Measurements from ENCODE around the gene NEUROD1.

The NEUROD1 gene

DNA sequence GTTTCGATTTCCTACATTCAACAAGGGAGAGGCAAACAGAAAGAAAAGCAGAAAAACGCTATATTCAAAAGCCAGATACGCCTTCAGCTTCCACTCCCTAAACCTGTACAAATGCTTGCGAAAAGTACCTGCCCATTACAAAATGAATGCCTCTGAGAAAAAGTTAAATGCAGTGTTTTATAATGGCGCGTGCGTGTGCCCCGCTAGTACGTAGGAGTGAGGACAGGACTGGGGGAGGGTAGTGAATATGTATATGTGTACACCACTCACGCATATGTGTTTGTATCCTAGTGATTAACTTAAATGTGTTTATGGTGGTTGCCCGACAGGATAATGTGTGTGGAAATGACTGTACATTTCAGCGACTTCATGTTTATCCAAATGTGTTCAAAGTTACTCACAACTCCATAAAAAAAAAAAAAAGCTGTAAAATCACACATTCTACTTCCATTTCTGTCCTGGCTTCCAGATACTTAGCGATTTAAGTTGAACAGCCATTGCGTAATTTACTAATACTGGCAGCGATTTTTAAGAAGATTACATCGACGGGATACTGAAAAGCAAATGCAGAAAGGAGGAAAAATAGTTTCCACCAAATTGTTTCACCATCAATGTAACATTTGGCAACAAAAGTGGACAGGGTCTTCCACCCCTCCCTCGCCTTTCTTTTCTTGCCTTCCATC is 1.3 kb downstream of the NEUROD1 start:
- Histone ChIP-seq H3K4me1 (ENCODE audit: control insufficient read depth, insufficient read depth, low read length) (peaks cover 16% of the 10 kb centered on the region), H3K27ac (ENCODE audit: low read length) (no peak overlapping the region), H3K27me3 (ENCODE audit: control insufficient read depth in 1 of 2, insufficient read depth in 2 of 2, low read length in 2 of 2) (peaks cover 49 to 66% of the 10 kb centered on the region in 2 donors), H3K9me3 (ENCODE audit: control insufficient read depth in 2 of 2, low read length in 2 of 2) (peaks cover 0 to 3% of the 10 kb centered on the region in 2 donors), H3K36me3 (ENCODE audit: control insufficient read depth in 2 of 2, insufficient read depth in 2 of 2, low read length in 2 of 2) (no peaks in the 10 kb centered on the region), H3K4me3 (ENCODE audit: low read length in 2 of 2) (no peak overlapping the region), H3K9ac (ENCODE audit: low read length in 2 of 2) (no peak overlapping the region)

DNA sequence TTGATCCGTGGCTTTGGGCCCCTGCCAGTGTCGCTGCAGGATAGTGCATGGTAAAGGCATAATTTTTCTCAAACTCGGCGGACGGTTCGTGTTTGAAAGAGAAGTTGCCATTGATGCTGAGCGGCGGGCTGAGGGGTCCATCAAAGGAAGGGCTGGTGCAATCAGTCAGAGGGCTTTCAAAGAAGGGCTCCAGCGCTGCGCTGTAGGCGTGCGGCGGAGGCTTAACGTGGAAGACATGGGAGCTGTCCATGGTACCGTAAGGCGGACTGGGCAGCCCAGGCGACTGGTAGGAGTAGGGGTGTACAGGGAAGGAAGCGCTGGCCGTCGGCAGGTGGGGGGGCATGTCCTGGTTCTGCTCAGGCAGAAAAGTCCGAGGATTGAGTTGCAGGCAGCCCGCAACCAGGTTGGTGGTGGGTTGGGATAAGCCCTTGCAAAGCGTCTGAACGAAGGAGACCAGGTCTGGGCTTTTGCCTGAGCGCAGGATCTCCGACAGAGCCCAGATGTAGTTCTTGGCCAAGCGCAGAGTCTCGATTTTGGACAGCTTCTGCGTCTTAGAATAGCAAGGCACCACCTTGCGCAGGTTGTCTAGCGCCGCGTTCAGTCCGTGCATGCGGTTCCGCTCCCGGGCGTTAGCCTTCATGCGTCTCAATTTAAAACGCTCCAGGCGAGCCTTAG is 2.3 kb downstream of the NEUROD1 start:
- Histone ChIP-seq H3K4me1 (ENCODE audit: control insufficient read depth, insufficient read depth, low read length) (peaks cover 10% of the 10 kb centered on the region), H3K27ac (ENCODE audit: low read length) (no peak overlapping the region), H3K9ac (ENCODE audit: low read length in 2 of 2) (no peak overlapping the region), H3K27me3 (ENCODE audit: control insufficient read depth in 1 of 2, insufficient read depth in 2 of 2, low read length in 2 of 2) (peaks cover 44 to 59% of the 10 kb centered on the region in 2 donors), H3K4me3 (ENCODE audit: low read length in 2 of 2) (no peak overlapping the region), H3K36me3 (ENCODE audit: control insufficient read depth in 2 of 2, insufficient read depth in 2 of 2, low read length in 2 of 2) (no peaks in the 10 kb centered on the region), H3K9me3 (ENCODE audit: control insufficient read depth in 2 of 2, low read length in 2 of 2) (peaks cover 0 to 3% of the 10 kb centered on the region in 2 donors)

GRCh38 chr2:181675254-181675653 is 5.1 kb downstream of the NEUROD1 start:
- no peak overlapping the region for H3K27ac ChIP-seq (ENCODE audit: low read length)
- peaks cover 19 to 33% of the 10 kb centered on the region in 2 donors for H3K27me3 ChIP-seq (ENCODE audit: control insufficient read depth in 1 of 2, insufficient read depth in 2 of 2, low read length in 2 of 2)
- H3K9ac ChIP-seq (ENCODE audit: low read length in 2 of 2): no peak overlapping the region
- no peaks in the 10 kb centered on the region for H3K4me1 ChIP-seq (ENCODE audit: control insufficient read depth, insufficient read depth, low read length)
- H3K9me3 ChIP-seq (ENCODE audit: control insufficient read depth in 2 of 2, low read length in 2 of 2): no peaks in the 10 kb centered on the region
- H3K4me3 ChIP-seq (ENCODE audit: low read length in 2 of 2): no peak overlapping the region
- no peaks in the 10 kb centered on the region for H3K36me3 ChIP-seq (ENCODE audit: control insufficient read depth in 2 of 2, insufficient read depth in 2 of 2, low read length in 2 of 2)

GRCh38 chr2:181674461-181674860 is 5.9 kb downstream of the NEUROD1 start:
- H3K36me3 ChIP-seq (ENCODE audit: control insufficient read depth in 2 of 2, insufficient read depth in 2 of 2, low read length in 2 of 2): no peaks in the 10 kb centered on the region
- H3K9ac ChIP-seq (ENCODE audit: low read length in 2 of 2): no peak overlapping the region
- H3K4me3 ChIP-seq (ENCODE audit: low read length in 2 of 2): no peak overlapping the region
- H3K27me3 ChIP-seq (ENCODE audit: control insufficient read depth in 1 of 2, insufficient read depth in 2 of 2, low read length in 2 of 2): peaks cover 19 to 25% of the 10 kb centered on the region in 2 donors
- H3K27ac ChIP-seq (ENCODE audit: low read length): no peak overlapping the region
- H3K4me1 ChIP-seq (ENCODE audit: control insufficient read depth, insufficient read depth, low read length): no peaks in the 10 kb centered on the region
- H3K9me3 ChIP-seq (ENCODE audit: control insufficient read depth in 2 of 2, low read length in 2 of 2): no peaks in the 10 kb centered on the region

GRCh38 chr2:181673173-181673572 is 7.1 kb downstream of the NEUROD1 start:
- Histone ChIP-seq H3K36me3 (ENCODE audit: control insufficient read depth in 2 of 2, insufficient read depth in 2 of 2, low read length in 2 of 2) (no peaks in the 10 kb centered on the region), H3K9me3 (ENCODE audit: control insufficient read depth in 2 of 2, low read length in 2 of 2) (no peaks in the 10 kb centered on the region), H3K27ac (ENCODE audit: low read length) (no peak overlapping the region), H3K4me3 (ENCODE audit: low read length in 2 of 2) (no peak overlapping the region), H3K9ac (ENCODE audit: low read length in 2 of 2) (no peak overlapping the region), H3K4me1 (ENCODE audit: control insufficient read depth, insufficient read depth, low read length) (no peaks in the 10 kb centered on the region), H3K27me3 (ENCODE audit: control insufficient read depth in 1 of 2, insufficient read depth in 2 of 2, low read length in 2 of 2) (peaks cover 7 to 12% of the 10 kb centered on the region in 2 donors)

DNA sequence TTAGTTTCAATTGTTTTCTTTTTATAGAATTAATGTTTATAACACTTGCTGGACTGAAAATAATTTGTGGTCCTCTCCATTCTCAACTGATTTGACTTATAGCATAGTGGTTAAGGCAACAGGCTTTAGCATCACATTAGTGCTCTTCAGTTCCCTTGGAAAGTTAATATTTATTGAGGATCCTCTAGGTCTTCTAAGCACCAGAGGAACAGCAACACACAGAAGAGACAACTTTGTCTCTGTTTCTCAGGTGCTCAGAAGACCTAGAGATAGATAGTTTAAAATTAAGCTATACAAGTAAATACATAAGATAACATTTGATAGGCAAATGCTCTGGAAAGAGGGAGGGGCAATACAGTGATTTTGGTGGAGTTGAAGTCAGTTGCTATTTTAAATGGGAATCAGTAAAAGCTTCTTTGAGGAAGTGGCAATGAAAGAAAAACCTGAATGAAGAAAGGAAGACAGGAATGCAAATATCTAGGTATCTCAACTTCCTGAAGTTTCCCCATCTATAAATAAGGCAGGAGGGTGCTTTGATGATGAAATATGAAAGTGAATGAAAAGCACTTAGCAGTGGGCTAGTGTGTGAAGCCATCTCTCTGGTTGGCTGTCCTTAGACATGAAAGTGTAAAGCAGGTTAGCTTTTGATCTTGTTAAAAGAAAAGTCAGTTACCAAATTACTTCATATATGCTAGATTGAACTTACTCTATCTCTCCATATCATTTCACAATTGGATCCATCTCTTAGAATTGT is 7.9 kb downstream of the NEUROD1 start:
- H3K27ac ChIP-seq (ENCODE audit: low read length): no peak overlapping the region
- no peak overlapping the region for H3K4me3 ChIP-seq (ENCODE audit: low read length in 2 of 2)
- no peaks in the 10 kb centered on the region for H3K9me3 ChIP-seq (ENCODE audit: control insufficient read depth in 2 of 2, low read length in 2 of 2)
- H3K9ac ChIP-seq (ENCODE audit: low read length in 2 of 2): no peak overlapping the region
- no peaks in the 10 kb centered on the region for H3K36me3 ChIP-seq (ENCODE audit: control insufficient read depth in 2 of 2, insufficient read depth in 2 of 2, low read length in 2 of 2)
- H3K27me3 ChIP-seq (ENCODE audit: control insufficient read depth in 1 of 2, insufficient read depth in 2 of 2, low read length in 2 of 2): peaks cover under 1 to 4% of the 10 kb centered on the region in 2 donors
- no peaks in the 10 kb centered on the region for H3K4me1 ChIP-seq (ENCODE audit: control insufficient read depth, insufficient read depth, low read length)

DNA sequence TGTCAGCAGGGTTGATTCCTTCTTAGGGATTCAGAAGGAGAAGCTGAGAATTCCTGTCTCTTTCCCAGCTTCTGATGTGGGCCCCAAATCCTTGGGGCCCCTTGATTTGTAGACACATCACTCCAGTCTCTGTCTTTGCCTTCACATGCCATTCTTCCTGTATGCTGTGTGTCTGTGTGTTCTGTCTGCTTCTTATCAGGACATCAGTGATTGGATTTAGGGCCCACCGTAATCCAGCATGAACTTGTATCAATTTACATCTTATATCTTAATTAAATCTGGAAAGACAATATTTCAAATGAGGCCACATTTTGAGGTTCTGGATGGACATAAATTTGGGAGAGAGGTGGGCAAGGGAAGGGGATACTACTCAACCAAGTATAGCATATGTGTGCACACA is 9.7 kb downstream of the NEUROD1 start:
- H3K4me1 ChIP-seq (ENCODE audit: control insufficient read depth, insufficient read depth, low read length): no peaks in the 10 kb centered on the region
- no peak overlapping the region for H3K9ac ChIP-seq (ENCODE audit: low read length in 2 of 2)
- H3K27me3 ChIP-seq (ENCODE audit: control insufficient read depth in 1 of 2, insufficient read depth in 2 of 2, low read length in 2 of 2): peaks cover 0 to 4% of the 10 kb centered on the region in 2 donors
- H3K9me3 ChIP-seq (ENCODE audit: control insufficient read depth in 2 of 2, low read length in 2 of 2): peaks cover 0 to 2% of the 10 kb centered on the region in 2 donors
- H3K36me3 ChIP-seq (ENCODE audit: control insufficient read depth in 2 of 2, insufficient read depth in 2 of 2, low read length in 2 of 2): no peaks in the 10 kb centered on the region
- no peak overlapping the region for H3K27ac ChIP-seq (ENCODE audit: low read length)
- H3K4me3 ChIP-seq (ENCODE audit: low read length in 2 of 2): no peak overlapping the region

DNA sequence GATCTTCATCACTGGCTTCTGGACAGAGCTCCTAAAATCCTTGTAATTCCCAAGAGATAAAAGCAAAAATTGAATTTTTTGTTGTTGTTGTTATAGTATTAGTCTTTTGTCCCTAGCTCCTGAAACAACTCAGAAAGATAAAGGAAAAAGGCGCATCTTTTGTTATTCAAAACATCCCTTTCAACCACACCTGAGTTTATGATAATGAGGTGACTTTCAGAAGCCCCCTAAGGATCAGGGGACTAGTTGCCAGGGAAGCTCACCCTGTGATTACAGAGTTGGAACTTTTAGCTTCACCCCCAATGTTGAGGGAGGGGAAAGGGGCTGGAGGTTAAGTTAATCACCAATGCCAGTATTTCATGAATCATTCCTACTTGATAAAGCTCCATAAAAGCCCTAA is 13.1 kb downstream of the NEUROD1 start:
- H3K4me3 ChIP-seq (ENCODE audit: low read length in 2 of 2): no peak overlapping the region
- peaks cover 0 to 6% of the 10 kb centered on the region in 2 donors for H3K9me3 ChIP-seq (ENCODE audit: control insufficient read depth in 2 of 2, low read length in 2 of 2)
- no peaks in the 10 kb centered on the region for H3K4me1 ChIP-seq (ENCODE audit: control insufficient read depth, insufficient read depth, low read length)
- H3K9ac ChIP-seq (ENCODE audit: low read length in 2 of 2): no peak overlapping the region
- H3K27me3 ChIP-seq (ENCODE audit: control insufficient read depth in 1 of 2, insufficient read depth in 2 of 2, low read length in 2 of 2): no peaks in the 10 kb centered on the region
- no peak overlapping the region for H3K27ac ChIP-seq (ENCODE audit: low read length)
- no peaks in the 10 kb centered on the region for H3K36me3 ChIP-seq (ENCODE audit: control insufficient read depth in 2 of 2, insufficient read depth in 2 of 2, low read length in 2 of 2)

DNA sequence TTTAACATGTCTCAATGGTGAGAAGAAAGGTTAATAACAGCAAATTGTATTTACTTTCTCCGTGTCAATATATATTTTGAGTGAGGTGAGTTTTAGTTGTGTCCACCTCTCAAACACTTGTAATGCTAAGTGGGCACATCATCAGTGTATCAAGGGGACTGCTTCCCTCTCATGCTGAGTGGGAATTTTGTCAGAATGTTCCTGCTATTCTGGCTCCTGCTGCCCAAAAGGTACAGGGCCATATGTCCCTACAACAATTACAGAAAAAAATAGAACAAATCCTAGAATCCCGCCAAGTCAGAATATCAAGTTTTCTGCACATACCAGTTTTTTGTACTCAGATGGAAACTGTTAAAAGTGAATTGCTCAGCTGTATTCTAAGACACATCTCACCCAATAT is 18.0 kb downstream of the NEUROD1 start:
- H3K4me3 ChIP-seq (ENCODE audit: low read length in 2 of 2): no peak overlapping the region
- peaks cover 3 to 14% of the 10 kb centered on the region in 2 donors for H3K27me3 ChIP-seq (ENCODE audit: control insufficient read depth in 1 of 2, insufficient read depth in 2 of 2, low read length in 2 of 2)
- H3K9ac ChIP-seq (ENCODE audit: low read length in 2 of 2): no peak overlapping the region
- H3K9me3 ChIP-seq (ENCODE audit: control insufficient read depth in 2 of 2, low read length in 2 of 2): peaks cover 0 to 6% of the 10 kb centered on the region in 2 donors
- peaks cover under 1% of the 10 kb centered on the region for H3K4me1 ChIP-seq (ENCODE audit: control insufficient read depth, insufficient read depth, low read length)
- no peak overlapping the region for H3K27ac ChIP-seq (ENCODE audit: low read length)
- no peaks in the 10 kb centered on the region for H3K36me3 ChIP-seq (ENCODE audit: control insufficient read depth in 2 of 2, insufficient read depth in 2 of 2, low read length in 2 of 2)

DNA sequence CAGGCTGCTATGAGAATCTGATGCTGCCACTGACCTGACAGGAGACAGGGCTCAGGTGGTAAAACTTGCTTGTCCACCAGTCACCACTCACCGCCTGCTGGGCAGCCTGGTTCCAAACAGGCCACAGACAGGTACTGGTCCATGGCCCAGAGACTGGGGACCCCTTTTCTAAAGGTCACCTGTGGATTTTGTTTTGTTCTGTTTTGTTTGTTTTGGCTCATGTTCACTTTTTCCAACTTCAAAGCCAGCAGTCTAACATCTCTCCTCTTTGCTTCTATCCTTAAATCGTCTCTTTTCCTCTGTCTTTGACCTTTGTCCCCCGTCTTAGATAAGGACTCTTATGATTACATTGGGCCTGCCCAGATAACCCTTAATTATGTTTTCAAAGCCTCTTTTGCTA is 20.1 kb downstream of the NEUROD1 start:
- H3K9me3 ChIP-seq (ENCODE audit: control insufficient read depth in 2 of 2, low read length in 2 of 2): peaks cover 0 to 2% of the 10 kb centered on the region in 2 donors
- H3K36me3 ChIP-seq (ENCODE audit: control insufficient read depth in 2 of 2, insufficient read depth in 2 of 2, low read length in 2 of 2): no peaks in the 10 kb centered on the region
- H3K4me3 ChIP-seq (ENCODE audit: low read length in 2 of 2): no peak overlapping the region
- no peak overlapping the region for H3K9ac ChIP-seq (ENCODE audit: low read length in 2 of 2)
- H3K27ac ChIP-seq (ENCODE audit: low read length): no peak overlapping the region
- peaks cover 6% of the 10 kb centered on the region for H3K4me1 ChIP-seq (ENCODE audit: control insufficient read depth, insufficient read depth, low read length)
- peaks cover 3 to 21% of the 10 kb centered on the region in 2 donors for H3K27me3 ChIP-seq (ENCODE audit: control insufficient read depth in 1 of 2, insufficient read depth in 2 of 2, low read length in 2 of 2)
